Endothelial cell of umbilical vein (primary cell): ENCODE measurements around the gene MAN2A1. TPM values are rescaled to one million over a fixed set of nuclear protein-coding genes. Genes with fewer than 3 reads are reported as not detected.

ENCODE experiments used
- BruUV-seq: library from RNA; stranded (reverse); fragments of 400-500 nt; replicated peaks from 2 replicates; lab custom pipeline; 2021; lab: Mats Ljungman, UMichigan
- CTCF ChIA-PET: fragments of 300-600, 350-600 bp; sonication (Branson Sonifier 250); formaldehyde crosslinking; loops from one replicate; lab custom pipeline; 2021; ENCODE audit warnings: antibody characterized with exemption, inconsistent platforms; lab: Charles Lee
- POLR2A ChIA-PET: fragments of 300-600, 350-600 bp; sonication (Branson Sonifier 250); formaldehyde crosslinking; loops from one replicate; lab custom pipeline; 2021; ENCODE audit warnings: antibody characterized with exemption, inconsistent platforms; lab: Charles Lee
- DNase-seq: peaks from one replicate; pipeline ENCODE4 v3.0.0-alpha.2; 2011; ENCODE audit warnings: low read depth, low spot score
- FAIRE-seq: peaks from 2 replicates; lab custom pipeline; 2011; peaks lifted over from hg19 to GRCh38; lab: Jason Lieb, UNC
- H2AFZ ChIP-seq: 2 replicates; pipeline ENCODE4 v1.6.0; 2012; ENCODE audit warnings: low read depth, low read length, control low read depth, inconsistent platforms
- H3K27ac ChIP-seq: 2 replicates; pipeline ENCODE4 v1.5.1; 2011; ENCODE audit warnings: low read depth, mild to moderate bottlenecking, control low read depth, low read length, moderate library complexity; ENCODE audit not compliant: insufficient read depth
- H3K27me3 ChIP-seq, 2 experiments: 2 replicates each; pipeline versions ENCODE4 v1.6.0 to v1.6.1; 2011; ENCODE audit warnings: low read length in 2 of 2, mixed read lengths in 1 of 2; ENCODE audit not compliant: control insufficient read depth in 2 of 2, insufficient read depth in 2 of 2
- H3K36me3 ChIP-seq, 2 experiments: 2 replicates in 1 of 2; 3 replicates in 1 of 2; pipeline ENCODE4 v1.5.1; 2011; ENCODE audit warnings: low read length in 2 of 2, mild to moderate bottlenecking in 1 of 2, moderate library complexity in 1 of 2; ENCODE audit not compliant: control insufficient read depth in 2 of 2, insufficient read depth in 2 of 2; ENCODE audit errors: extremely low read depth in 1 of 2
- H3K4me1 ChIP-seq: 3 replicates; pipeline ENCODE4 v1.5.1; 2011; ENCODE audit warnings: mild to moderate bottlenecking, low read length; ENCODE audit not compliant: control insufficient read depth, insufficient read depth; ENCODE audit errors: extremely low read depth
- H3K4me2 ChIP-seq: 2 replicates; pipeline ENCODE4 v1.6.1; 2011; ENCODE audit warnings: low read length, control low read depth, mixed read lengths; ENCODE audit not compliant: insufficient read depth
- H3K4me3 ChIP-seq, 3 experiments: fragments of 200-600 bp in 1 of 3; sonication (generic), shearing (Covaris generic) in 1 of 3; replicated peaks in 1 of 3; 2 replicates each; pipeline ENCODE4 v1.5.1; 2011 to 2016; ENCODE audit warnings: control low read depth in 3 of 3, low read length in 3 of 3, mild to moderate bottlenecking in 2 of 3, inconsistent platforms in 1 of 3, low read depth in 1 of 3, moderate library complexity in 1 of 3; ENCODE audit not compliant: insufficient read depth in 1 of 3
- H3K79me2 ChIP-seq: 2 replicates; pipeline ENCODE4 v1.6.0; 2012; ENCODE audit warnings: low read length, inconsistent platforms; ENCODE audit not compliant: control insufficient read depth, insufficient read depth
- H3K9ac ChIP-seq: replicated peaks from 2 replicates; pipeline ENCODE3; 2011; ENCODE audit warnings: low read length, control low read depth; ENCODE audit not compliant: insufficient read depth; ENCODE audit errors: extremely low read depth
- H3K9me1 ChIP-seq: replicated peaks from 3 replicates; pipeline ENCODE4 v1.6.0; 2011; ENCODE audit warnings: mild to moderate bottlenecking, low read length; ENCODE audit not compliant: control insufficient read depth, insufficient read depth; ENCODE audit errors: extremely low read depth
- H3K9me3 ChIP-seq: replicated peaks from 2 replicates; pipeline ENCODE4 v1.5.1; 2012; ENCODE audit warnings: low read length, inconsistent platforms; ENCODE audit not compliant: control insufficient read depth, insufficient read depth
- H4K20me1 ChIP-seq: replicated peaks from 2 replicates; pipeline ENCODE3; 2011; ENCODE audit warnings: mild to moderate bottlenecking, low read length; ENCODE audit not compliant: control insufficient read depth, insufficient read depth; ENCODE audit errors: extremely low read depth
- FOS ChIP-seq: IDR thresholded peaks from 2 replicates; pipeline ENCODE4 v1.6.1; 2011; ENCODE audit warnings: mild to moderate bottlenecking, low read length, moderate library complexity, borderline replicate concordance; ENCODE audit not compliant: insufficient read depth
- GATA2 ChIP-seq: IDR thresholded peaks from 2 replicates; pipeline ENCODE4 v1.7.0; 2011; ENCODE audit warnings: low read depth, mild to moderate bottlenecking, moderate library complexity, mixed read lengths, low read length; ENCODE audit not compliant: insufficient read length, insufficient read depth
- JUN ChIP-seq: IDR thresholded peaks from 2 replicates; pipeline ENCODE4 v1.6.1; 2011; ENCODE audit warnings: borderline replicate concordance, low read depth; ENCODE audit not compliant: insufficient read length, insufficient read depth
- MYC ChIP-seq: IDR thresholded peaks from one replicate; pipeline ENCODE4 v1.6.1; 2011; ENCODE audit warnings: mild to moderate bottlenecking, low read depth, low read length
- POLR2A ChIP-seq: IDR thresholded peaks from 2 replicates; pipeline ENCODE4 v1.6.1; 2012; ENCODE audit warnings: low read depth, mild to moderate bottlenecking, control low read depth, low read length
- POLR2AphosphoS5 ChIP-seq: IDR thresholded peaks from 2 replicates; pipeline ENCODE4 v1.6.1; 2012; ENCODE audit warnings: low read depth, mild to moderate bottlenecking, control low read depth, low read length, moderate library complexity; ENCODE audit not compliant: insufficient read depth
- dilution Hi-C: fragments of 300-500 bp; cut with MboI; formaldehyde crosslinking; loops from one replicate; pipeline ENCODE4 v1.15.0; 2019; ENCODE audit warnings: low sequenced_read_pairs; ENCODE audit not compliant: extremely low pct_ligation_motif_present
- intact Hi-C: fragments of 100-400 bp; cut with micrococcal nuclease; formaldehyde crosslinking; loops from one replicate; pipeline ENCODE4 v1.10.0; 2022
- polyA plus RNA-seq, 4 experiments: library from polyadenylated mRNA; depleted of rRNA in 3 of 4; stranded (reverse) in 3 of 4; unstranded in 1 of 4; fragments of >200 nt; gene quantifications; 2 replicates each; pipeline versions ENCODE4 v1.2.1 to v1.2.3, GENCODE V29; 2011 to 2012; ENCODE audit warnings: missing spikeins in 1 of 4
- total RNA-seq: library from RNA; stranded (reverse); gene quantifications from 2 replicates; pipeline ENCODE4 v1.2.3, GENCODE V29; 2021
- TF ChIP-seq, protein P1 (sequence below), 2 donors: IDR thresholded peaks; 1 replicate in 1 of 2; 2 replicates in 1 of 2; pipeline ENCODE4 v1.5.1; 2011; ENCODE audit warnings: low read length in 2 of 2, mild to moderate bottlenecking in 2 of 2, moderate library complexity in 2 of 2, control low read depth in 1 of 2, inconsistent platforms in 1 of 2, low read depth in 1 of 2; ENCODE audit not compliant: insufficient read depth in 1 of 2; ENCODE audit errors: extremely low read depth in 1 of 2
- TF ChIP-seq, protein P2 (sequence below): IDR thresholded peaks from 2 replicates; pipeline ENCODE4 v1.6.1; 2011; ENCODE audit not compliant: insufficient read depth, insufficient read length

The MAN2A1 gene
- total and polyA plus RNA-seq, 2 donors (not counting 3 experiments of a cell fraction or from before 2014, with no cell fraction given) = 20.8 to 54.8 TPM

- no peaks in the 10 kb centered on the region for H3K4me1 ChIP-seq
- H4K20me1 ChIP-seq = no peaks in the 10 kb centered on the region
- no peak overlapping the region for H2AFZ ChIP-seq
- BruUV-seq = no TSS peak
- TF ChIP-seq MYC (no peak), JUN (no peak), POLR2A (no peak), GATA2 (no peak), FOS (no peak), POLR2AphosphoS5 (no peak)
- TF ChIP-seq, protein P1, sequence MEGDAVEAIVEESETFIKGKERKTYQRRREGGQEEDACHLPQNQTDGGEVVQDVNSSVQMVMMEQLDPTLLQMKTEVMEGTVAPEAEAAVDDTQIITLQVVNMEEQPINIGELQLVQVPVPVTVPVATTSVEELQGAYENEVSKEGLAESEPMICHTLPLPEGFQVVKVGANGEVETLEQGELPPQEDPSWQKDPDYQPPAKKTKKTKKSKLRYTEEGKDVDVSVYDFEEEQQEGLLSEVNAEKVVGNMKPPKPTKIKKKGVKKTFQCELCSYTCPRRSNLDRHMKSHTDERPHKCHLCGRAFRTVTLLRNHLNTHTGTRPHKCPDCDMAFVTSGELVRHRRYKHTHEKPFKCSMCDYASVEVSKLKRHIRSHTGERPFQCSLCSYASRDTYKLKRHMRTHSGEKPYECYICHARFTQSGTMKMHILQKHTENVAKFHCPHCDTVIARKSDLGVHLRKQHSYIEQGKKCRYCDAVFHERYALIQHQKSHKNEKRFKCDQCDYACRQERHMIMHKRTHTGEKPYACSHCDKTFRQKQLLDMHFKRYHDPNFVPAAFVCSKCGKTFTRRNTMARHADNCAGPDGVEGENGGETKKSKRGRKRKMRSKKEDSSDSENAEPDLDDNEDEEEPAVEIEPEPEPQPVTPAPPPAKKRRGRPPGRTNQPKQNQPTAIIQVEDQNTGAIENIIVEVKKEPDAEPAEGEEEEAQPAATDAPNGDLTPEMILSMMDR (IDR thresholded peaks at IDR 0.05; ENCODE audit: extremely low read depth in 1 of 2, insufficient read depth in 1 of 2, low read depth in 1 of 2, low read length in 2 of 2) = no peak
- TF ChIP-seq, protein P2, sequence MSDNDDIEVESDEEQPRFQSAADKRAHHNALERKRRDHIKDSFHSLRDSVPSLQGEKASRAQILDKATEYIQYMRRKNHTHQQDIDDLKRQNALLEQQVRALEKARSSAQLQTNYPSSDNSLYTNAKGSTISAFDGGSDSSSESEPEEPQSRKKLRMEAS = no peak
- H3K4me3 ChIP-seq = no peak overlapping the region
- no peak for DNase-seq
- no peak overlapping the region for H3K4me2 ChIP-seq
- no peak overlapping the region for H3K9ac ChIP-seq
- ChIA-PET POLR2A (no interaction called here), CTCF (interaction anchor here (0.9 to 1.8 kb wide), 2 partner anchors 10 to 939 kb away, joined by 4 to 5 read pairs; no protein-coding TSS in a partner anchor)
- intact Hi-C loops (loop anchor here (5.0 kb wide), 3 partner anchors 209 to 1304 kb away; partner anchors contain the start of genes FBXL17 and FER), dilution Hi-C loops (no loop called here)
- H3K27ac ChIP-seq = no peak overlapping the region
- peaks cover 8% of the 10 kb centered on the region for H3K79me2 ChIP-seq
- no peaks in the 10 kb centered on the region for H3K9me1 ChIP-seq
- no peaks in the 10 kb centered on the region for H3K9me3 ChIP-seq
- no peaks in the 10 kb centered on the region for H3K36me3 ChIP-seq
- no peak for FAIRE-seq
- H3K27me3 ChIP-seq = no peaks in the 10 kb centered on the region
Measured at GRCh38 chr5:109685916-109686315, 3.8 kb upstream of the MAN2A1 start.
